Ecto neural progenitor cell (in vitro differentiated cells): Measurements from ENCODE around the gene PBX3.
A peak's percentile ranks its signal among the peaks of the same experiment; 100 is the strongest.

Experiments used
- DNase-seq: peaks from one replicate; pipeline ENCODE4 v3.0.0-alpha.2; 2018; ENCODE audit warnings: low spot score

The PBX3 gene

GRCh38 chr9:125878164-125878631 lies 131.0 kb downstream of the PBX3 start:
- DNase-seq: no peak

- no peak for DNase-seq
Measured at GRCh38 chr9:125881042-125881441, 133.9 kb downstream of the PBX3 start.

GRCh38 chr9:125883565-125884217 lies 136.5 kb downstream of the PBX3 start:
- no peak for DNase-seq

GRCh38 chr9:125884218-125884595 lies 137.0 kb downstream of the PBX3 start:
- no peak for DNase-seq

- DNase-seq: no peak
Measured at GRCh38 chr9:125885405-125886034, 138.3 kb downstream of the PBX3 start.

- no peak for DNase-seq
Measured at GRCh38 chr9:125886365-125886764, 139.2 kb downstream of the PBX3 start.

GRCh38 chr9:125887172-125887571 lies 140.0 kb downstream of the PBX3 start:
- no peak for DNase-seq

- DNase-seq: no peak
Measured at GRCh38 chr9:125888211-125888610, 141.0 kb downstream of the PBX3 start.

GRCh38 chr9:125889112-125889475 lies 141.9 kb downstream of the PBX3 start:
- DNase-seq: peak; percentile 55

- peak; percentile 75 for DNase-seq
Measured at GRCh38 chr9:125889476-125890419, 142.6 kb downstream of the PBX3 start.

GRCh38 chr9:125890826-125891225 lies 143.7 kb downstream of the PBX3 start:
- no peak for DNase-seq

- DNase-seq: no peak
Measured at GRCh38 chr9:125893277-125893676, 146.1 kb downstream of the PBX3 start.

GRCh38 chr9:125894566-125894965 lies 147.4 kb downstream of the PBX3 start:
- no peak for DNase-seq

- DNase-seq: no peak
Measured at GRCh38 chr9:125896404-125896803, 149.2 kb downstream of the PBX3 start.

- no peak for DNase-seq
Measured at GRCh38 chr9:125896964-125897363, 149.8 kb downstream of the PBX3 start.

GRCh38 chr9:125897481-125897880 lies 150.3 kb downstream of the PBX3 start:
- DNase-seq: no peak

GRCh38 chr9:125902214-125902613 lies 155.0 kb downstream of the PBX3 start:
- DNase-seq: no peak

- no peak for DNase-seq
Measured at GRCh38 chr9:125902831-125903512, 155.8 kb downstream of the PBX3 start.

- no peak for DNase-seq
Measured at GRCh38 chr9:125904155-125904851, 157.1 kb downstream of the PBX3 start.

GRCh38 chr9:125906144-125906543 lies 159.0 kb downstream of the PBX3 start:
- no peak for DNase-seq

GRCh38 chr9:125906893-125907292 lies 159.7 kb downstream of the PBX3 start:
- DNase-seq: no peak

- DNase-seq: no peak
Measured at GRCh38 chr9:125908136-125908535, 161.0 kb downstream of the PBX3 start.
